ENCODE data around the gene NPBWR2. TPM values are rescaled to one million over a fixed set of nuclear protein-coding genes. Genes with fewer than 3 reads are reported as not detected.

The NPBWR2 gene
- total and polyA plus RNA-seq, 2 experiments from 2014 or later, result not detected

DNA sequence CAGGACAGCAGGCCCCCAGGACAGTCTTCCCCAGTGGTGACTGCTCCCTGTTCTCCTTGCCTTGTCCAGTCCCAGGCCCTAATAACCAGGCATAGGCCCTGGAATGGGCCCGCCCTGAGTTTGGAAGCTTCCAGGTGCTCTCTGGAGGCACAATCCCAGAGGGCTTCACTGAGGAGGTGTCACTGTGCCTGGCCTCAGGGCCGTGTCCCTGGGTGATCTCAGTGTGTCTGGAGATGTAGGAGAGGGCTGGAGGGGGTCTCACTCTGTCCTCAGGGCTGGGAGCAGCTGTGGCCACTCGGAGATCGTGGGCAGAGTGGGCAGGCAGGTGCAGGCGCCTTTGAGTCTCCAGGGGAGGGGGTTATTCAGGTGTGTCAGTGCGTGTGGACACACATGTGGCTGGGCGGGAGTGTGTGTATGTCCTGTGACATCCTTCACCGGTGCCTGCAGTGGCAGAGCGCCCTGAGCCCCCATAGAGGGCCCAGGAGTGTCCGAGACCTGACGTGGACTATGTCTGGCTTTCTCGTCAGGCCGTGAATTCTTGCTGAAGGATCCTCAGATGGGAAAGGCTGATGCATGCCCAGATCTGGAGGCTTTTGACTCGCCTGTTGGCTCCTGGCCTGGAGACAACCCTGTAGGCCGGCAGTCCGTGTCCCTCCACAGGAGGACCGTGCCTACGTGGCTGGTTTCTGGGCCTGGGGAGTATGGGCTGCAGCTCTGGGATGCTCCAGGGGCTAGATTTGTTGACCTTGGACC is 5.5 kb upstream of the NPBWR2 start (continued):
- TF ChIP-seq, protein P1, sequence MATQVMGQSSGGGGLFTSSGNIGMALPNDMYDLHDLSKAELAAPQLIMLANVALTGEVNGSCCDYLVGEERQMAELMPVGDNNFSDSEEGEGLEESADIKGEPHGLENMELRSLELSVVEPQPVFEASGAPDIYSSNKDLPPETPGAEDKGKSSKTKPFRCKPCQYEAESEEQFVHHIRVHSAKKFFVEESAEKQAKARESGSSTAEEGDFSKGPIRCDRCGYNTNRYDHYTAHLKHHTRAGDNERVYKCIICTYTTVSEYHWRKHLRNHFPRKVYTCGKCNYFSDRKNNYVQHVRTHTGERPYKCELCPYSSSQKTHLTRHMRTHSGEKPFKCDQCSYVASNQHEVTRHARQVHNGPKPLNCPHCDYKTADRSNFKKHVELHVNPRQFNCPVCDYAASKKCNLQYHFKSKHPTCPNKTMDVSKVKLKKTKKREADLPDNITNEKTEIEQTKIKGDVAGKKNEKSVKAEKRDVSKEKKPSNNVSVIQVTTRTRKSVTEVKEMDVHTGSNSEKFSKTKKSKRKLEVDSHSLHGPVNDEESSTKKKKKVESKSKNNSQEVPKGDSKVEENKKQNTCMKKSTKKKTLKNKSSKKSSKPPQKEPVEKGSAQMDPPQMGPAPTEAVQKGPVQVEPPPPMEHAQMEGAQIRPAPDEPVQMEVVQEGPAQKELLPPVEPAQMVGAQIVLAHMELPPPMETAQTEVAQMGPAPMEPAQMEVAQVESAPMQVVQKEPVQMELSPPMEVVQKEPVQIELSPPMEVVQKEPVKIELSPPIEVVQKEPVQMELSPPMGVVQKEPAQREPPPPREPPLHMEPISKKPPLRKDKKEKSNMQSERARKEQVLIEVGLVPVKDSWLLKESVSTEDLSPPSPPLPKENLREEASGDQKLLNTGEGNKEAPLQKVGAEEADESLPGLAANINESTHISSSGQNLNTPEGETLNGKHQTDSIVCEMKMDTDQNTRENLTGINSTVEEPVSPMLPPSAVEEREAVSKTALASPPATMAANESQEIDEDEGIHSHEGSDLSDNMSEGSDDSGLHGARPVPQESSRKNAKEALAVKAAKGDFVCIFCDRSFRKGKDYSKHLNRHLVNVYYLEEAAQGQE (IDR thresholded peaks at IDR 0.05; ENCODE audit: unreplicated experiment), result no peak
- TF ChIP-seq STAT1 (IDR thresholded peaks at IDR 0.05; ENCODE audit: unreplicated experiment) (no peak), CREB1 (CRISPR knock-in tag; IDR thresholded peaks at IDR 0.05; ENCODE audit: low read depth) (no peak)

- H3K4me1 Mint-ChIP-seq, result no peaks in the 10 kb centered on the region; the same call in 2 of the 3 replicates
- H3K27ac Mint-ChIP-seq, result no peak overlapping the region; the same call in 1 of the 2 replicates
- H3K4me1 ChIP-seq (ENCODE audit: insufficient read depth), result no peaks in the 10 kb centered on the region
- TF ChIP-seq, protein P1 (IDR thresholded peaks at IDR 0.05; ENCODE audit: unreplicated experiment), result no peak
- TF ChIP-seq CTCF (conservative IDR thresholded peaks at IDR 0.05; ENCODE audit: low read depth in 2 of 2) (no peak), POLR2AphosphoS5 (IDR thresholded peaks at IDR 0.05; ENCODE audit: low read depth) (no peak), ZNF331 (CRISPR knock-in tag; IDR thresholded peaks at IDR 0.05; ENCODE audit: low read depth) (no peak), STAT1 (IDR thresholded peaks at IDR 0.05; ENCODE audit: unreplicated experiment) (no peak), ZNF114 (CRISPR knock-in tag; IDR thresholded peaks at IDR 0.05) (no peak), JUNB (IDR thresholded peaks at IDR 0.05; ENCODE audit: unreplicated experiment) (no peak), EZH2phosphoT487 (IDR thresholded peaks at IDR 0.05; ENCODE audit: unreplicated experiment) (no peak)
These were observed 4.7 kb upstream of the NPBWR2 start for GRCh38 chr20:64111841-64112641.

More at GRCh38 chr20:64111841-64112641, 4.7 kb upstream of the NPBWR2 start:
- Histone ChIP-seq H3K27me3 (ENCODE audit: insufficient read depth) (no peaks in the 10 kb centered on the region), H3K4me2 (no peak overlapping the region), H3K79me2 (replicated peaks; ENCODE audit: insufficient read depth) (no peaks in the 10 kb centered on the region), H2AFZ (no peak overlapping the region), H3K27ac (ENCODE audit: low read depth) (no peak overlapping the region), H3F3A (replicated peaks; ENCODE audit: low read depth) (no peaks in the 10 kb centered on the region), H4K20me1 (replicated peaks; ENCODE audit: insufficient read depth) (no peaks in the 10 kb centered on the region), H3K4me3 (no peak overlapping the region), H3K9me2 (ENCODE audit: insufficient read depth) (no peaks in the 10 kb centered on the region), H3K36me3 (ENCODE audit: insufficient read depth) (no peaks in the 10 kb centered on the region)
- DNase-seq (ENCODE audit: low spot score) (peak; percentile 3), ATAC-seq (no peak)
- peaks cover 4% of the 10 kb centered on the region for H3K27me3 Mint-ChIP-seq (ENCODE audit: insufficient read depth, low read depth, poor library complexity)
- no peaks in the 10 kb centered on the region; the same call in 2 of the 3 replicates for H3K9me3 Mint-ChIP-seq
- H3K4me3 Mint-ChIP-seq, result no peak overlapping the region
- H3K36me3 Mint-ChIP-seq (ENCODE audit: low read depth), result no peaks in the 10 kb centered on the region

Data from GM23338 (cell line).